ENCODE measurements around the gene LRP1B.
"Not testable (repeated sequence)": the region's sequence is repeated elsewhere in the genome, so short reads cannot be mapped to it uniquely, and the experiment has no call there.

The LRP1B gene

DNA sequence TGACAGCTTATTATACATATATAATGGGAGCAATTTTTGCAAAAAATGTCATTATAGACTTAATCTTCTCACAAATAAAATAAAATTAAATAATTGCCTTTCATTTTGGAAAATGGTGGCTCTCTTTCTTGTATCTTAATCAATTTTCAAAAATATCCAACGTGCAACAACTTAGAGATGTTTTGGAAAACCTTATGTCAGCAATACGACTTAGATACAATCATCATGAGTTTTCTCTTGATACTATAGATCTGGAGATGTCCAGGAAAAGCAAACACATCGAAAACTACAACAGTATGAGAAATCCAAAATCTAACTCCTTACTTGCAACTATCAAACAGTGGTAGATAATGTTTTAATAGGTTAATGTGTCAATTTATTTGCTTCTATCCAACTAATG is 1529.0 kb downstream of the LRP1B start:
- no peak for DNase-seq (ENCODE audit: low read depth)

DNA sequence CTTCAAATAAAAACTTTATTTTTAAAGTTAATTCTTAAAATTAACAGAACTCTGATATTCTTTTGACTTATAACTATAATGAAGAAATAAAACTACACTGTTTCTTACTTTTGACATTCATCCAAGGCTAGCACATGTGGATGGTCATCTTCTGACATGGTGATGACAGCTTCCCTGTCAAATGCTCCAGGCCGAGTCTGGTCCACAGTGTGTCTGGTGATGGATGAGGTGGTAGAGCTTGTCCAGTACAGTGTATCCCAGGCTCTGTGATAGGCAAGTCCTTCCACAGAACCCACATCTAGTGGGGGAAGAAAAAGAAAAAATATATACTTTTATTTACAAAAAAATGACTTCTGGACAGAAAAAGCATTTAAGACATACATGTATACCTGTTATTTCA is 1529.5 kb downstream of the LRP1B start:
- no peak for DNase-seq (ENCODE audit: low read depth)

DNA sequence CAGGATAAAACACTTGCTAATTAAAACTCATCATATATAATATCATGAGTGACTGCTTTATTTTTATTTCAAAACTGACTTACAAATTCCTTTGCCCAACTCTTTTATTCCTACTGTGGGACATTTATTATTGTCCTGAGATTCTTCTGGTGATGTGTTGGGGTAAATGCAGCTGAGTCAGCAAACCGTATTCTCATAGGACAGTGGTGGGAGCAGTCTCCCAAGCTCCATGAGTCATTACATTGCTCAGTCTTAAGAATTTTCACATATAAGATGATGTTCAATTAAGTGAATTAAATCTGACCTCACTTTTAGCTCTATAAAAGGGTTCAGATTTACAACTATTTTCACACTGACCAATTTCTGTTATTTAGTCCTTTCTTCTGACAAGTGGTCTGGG is 1530.7 kb downstream of the LRP1B start:
- no peak for DNase-seq (ENCODE audit: low read depth)

DNA sequence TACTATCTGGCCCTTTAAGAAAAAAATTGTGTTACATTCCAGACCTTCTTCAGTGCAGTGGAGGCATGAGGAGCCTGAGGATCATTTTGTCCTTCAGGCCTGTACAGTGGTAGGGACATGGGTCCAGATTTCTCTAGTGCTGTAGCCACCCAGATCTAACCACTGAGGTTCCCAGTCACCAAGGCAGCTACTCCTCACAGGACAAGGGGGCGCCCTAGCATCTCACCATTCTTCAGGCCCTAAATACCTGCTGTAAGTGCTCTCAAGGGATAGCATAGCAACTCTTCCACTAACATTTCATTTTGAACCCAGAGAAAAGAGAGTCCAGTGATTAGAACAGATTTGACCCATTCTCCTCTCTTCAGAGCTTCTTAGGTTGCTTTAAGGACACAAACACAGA is 1533.0 kb downstream of the LRP1B start:
- DNase-seq (ENCODE audit: low read depth) = no peak

DNA sequence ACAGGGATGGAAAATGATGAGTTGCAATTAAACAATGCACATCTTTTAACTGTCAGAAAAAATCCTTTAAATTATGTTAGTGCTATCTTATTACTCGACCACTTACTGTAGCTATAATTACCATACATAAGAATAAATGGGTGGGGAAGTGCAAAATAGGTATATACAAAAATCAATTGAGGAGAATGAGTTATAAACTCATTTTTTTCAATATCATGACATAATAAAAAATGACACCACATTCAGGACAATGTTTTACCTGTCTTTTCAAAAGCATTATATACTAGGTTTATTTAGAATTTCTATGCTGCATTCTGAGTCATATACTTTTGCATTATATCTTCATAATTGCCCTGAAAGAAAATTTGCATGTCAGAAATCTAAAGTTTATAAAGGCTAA is 1533.6 kb downstream of the LRP1B start:
- DNase-seq (ENCODE audit: low read depth) = no peak

DNA sequence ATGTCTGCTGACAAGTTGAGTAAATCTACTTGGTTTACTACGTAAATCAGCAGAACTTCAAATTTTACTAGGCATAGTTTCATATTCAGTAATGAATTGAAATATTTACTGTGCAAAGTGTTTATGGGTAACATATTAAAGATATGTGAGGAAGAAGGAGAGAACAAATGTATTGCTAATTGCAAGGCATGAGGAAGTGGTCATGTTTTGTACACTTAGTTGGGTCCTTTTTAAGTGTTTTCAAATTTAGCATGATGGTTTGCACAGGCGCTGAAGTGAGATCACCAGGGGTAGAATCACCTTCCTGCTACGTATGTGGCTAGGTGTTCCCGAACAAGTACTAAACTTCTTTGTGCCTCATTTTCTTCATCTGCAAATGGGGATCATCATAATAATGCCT is 1534.4 kb downstream of the LRP1B start:
- DNase-seq (ENCODE audit: low read depth) = no peak

DNA sequence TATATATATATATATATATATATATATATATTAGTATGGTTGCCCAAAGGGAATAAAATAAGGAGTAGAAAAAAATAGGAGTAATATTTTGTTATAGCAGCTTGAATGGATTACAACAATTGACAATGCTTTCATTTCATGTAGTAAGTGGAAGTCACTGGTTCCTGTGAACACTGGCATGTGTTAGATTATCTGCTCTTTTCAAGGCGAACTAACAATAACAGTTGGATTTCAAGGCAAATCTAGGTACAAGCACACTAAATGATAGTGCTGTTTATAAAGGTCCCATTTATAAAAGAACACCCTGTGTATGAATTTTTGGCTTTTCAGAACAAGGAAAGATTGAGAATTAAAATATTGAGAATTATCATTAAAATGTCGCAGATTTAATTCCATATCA is 1535.7 kb downstream of the LRP1B start:
- DNase-seq (ENCODE audit: low read depth) = no peak

DNA sequence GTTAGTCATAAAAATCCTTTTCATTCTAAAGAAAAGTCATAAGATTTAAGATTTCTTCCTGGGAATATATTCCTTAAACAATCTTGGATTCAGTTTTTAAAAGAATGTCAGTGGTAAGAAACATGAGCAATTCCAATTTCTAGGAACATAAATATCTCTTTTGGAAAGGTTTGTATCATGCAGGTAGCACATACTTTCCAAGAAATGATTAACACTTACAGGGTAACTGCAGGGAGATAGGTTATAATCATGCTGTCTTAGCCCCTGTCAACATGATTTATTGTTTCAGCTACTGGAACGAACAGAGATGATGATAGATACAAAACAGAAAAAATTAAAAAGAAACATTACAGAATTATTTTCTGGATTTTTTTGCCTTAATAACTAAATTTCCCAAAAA is 1537.7 kb downstream of the LRP1B start:
- no peak for DNase-seq (ENCODE audit: low read depth)

DNA sequence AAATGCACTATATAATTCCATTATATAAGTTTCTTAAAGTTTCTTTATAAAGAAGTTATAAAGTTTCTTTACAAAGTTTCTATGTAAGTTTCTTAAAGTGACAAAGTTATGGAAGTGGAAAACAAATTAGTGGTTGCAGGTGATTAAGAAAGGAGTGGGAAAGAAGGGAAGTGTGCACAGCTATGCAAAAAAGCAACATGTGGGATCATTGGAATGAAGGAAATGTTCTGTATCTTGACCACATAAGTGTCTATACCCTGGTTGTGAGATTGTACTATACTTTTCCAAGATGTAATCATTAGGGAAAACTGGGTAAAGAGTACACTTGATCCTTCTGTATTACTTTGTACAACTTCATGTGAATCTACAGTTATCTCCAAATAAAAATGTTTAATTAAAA is 1541.1 kb downstream of the LRP1B start:
- DNase-seq (ENCODE audit: low read depth) = no peak

DNA sequence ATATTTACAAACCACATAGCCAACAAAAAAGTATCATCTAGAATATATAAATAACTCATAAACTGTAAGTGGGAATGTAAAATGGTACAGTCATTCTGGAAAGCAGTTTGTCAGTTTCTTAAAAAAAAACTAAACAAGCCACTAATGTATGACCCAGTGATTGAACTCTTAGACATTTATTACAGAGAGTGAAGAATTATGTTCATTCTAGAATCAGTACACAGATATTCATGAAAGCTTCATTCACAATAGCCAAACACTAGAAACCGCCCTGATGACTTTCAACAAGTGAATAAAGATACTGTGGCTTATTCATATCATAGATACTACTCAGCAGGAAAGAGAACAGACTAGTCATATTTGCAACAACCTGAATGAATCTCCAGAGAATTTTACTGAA is 1541.5 kb downstream of the LRP1B start:
- DNase-seq (ENCODE audit: low read depth) = no peak

DNA sequence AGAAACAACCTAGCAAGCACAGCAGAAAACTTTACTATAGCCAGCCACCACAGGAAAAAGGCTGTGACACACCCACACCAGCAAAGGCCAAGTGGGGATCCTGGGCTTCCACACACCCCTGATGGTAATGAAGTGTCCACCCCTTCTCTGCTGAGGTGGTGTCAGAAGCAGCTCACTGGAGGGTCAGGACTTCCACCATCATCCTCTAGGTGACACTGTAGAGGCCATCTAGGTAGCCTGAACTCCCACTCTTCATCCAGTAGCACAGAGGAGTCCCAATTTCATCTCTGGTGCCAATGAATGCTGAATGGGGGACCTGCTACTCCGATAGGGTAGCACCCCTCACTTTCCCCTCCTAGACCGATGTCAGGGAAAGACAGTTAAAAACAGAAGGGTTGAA is 1544.4 kb downstream of the LRP1B start:
- DNase-seq (ENCODE audit: low read depth) = no peak

DNA sequence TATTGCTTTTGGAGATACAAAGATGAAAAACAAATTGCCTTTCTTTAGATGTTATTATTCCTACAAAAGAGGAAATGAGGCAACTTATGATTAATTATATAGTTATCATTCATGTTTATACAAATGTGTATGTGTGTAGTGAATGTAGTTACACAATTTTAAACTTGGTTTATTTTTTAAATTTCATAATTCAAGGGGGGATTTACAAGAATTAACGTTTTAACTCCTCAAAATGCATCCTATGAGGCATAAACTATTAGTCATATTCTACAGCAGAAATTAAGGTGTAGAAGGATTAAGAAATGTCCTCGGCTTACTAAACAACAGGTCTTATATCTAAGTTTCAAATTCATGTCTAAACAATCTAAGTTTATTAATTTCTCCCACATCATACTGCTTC is 1545.8 kb downstream of the LRP1B start:
- no peak for DNase-seq (ENCODE audit: low read depth)

DNA sequence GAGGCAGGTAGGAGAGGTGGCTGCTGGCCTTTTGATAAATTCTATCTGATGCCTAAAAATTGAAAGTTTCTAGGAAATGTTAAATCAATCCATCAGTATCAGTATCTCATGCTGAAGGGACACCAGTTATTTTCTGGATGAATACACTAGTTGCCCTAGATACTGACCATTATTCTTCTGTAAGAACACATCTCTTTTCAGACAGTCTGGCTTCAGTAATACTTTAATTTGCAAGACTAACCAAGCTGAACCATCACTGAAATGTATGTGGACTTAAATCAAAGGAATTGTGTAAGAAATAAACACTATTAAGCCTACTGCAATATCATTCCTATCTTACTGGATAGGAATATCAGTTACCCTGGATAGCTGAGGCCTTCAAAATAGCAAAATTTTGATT is 1546.3 kb downstream of the LRP1B start:
- DNase-seq (ENCODE audit: low read depth) = no peak

DNA sequence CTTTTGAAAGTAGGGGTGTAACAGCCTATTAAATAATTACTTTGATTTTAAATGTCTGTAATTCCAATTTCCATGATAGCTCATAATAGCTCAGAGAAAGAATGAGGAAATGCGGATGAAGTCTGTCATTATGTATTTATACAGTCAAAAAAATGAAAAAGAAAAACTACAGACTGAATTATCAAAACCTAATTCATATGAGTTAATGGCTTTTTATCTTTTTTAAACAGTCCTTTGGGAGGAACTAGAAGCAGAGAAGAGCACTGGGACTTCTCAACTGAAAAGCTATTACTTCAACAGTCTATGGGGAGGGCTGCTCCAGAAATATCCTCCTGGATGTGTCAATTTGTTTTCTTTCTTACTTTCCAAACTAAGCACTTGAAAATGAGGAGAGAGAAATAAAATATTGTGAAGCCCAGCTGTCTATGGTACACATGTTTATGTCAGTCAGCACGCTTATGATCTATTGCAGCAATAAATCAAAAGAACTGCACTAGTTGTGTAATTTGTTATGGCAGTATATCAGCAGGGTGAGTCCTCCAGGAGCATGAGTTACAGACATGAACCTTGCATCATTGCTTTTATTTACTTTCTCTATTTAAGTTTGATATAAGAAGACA is 1550.2 kb downstream of the LRP1B start:
- DNase-seq (ENCODE audit: low read depth) = no peak

DNA sequence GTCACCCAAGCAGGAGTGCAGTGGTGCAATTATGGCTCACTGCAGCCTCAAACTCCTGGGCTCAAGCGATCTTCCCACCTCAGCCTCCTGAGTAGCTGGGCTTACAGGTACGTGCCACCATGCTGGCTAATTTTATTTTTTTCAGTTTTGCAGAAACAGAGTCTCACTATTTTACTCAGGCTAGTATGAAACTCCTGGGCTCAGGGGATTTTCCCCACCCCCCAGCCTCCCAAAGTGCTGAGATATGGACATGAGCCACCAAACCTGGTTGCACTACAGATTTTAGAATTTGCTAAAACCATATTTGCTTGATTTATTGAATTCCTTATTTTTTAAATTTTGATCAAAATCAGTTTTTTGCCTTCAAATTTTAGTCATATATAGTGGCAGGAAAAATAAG is 1553.4 kb downstream of the LRP1B start:
- DNase-seq (ENCODE audit: low read depth) = no peak

DNA sequence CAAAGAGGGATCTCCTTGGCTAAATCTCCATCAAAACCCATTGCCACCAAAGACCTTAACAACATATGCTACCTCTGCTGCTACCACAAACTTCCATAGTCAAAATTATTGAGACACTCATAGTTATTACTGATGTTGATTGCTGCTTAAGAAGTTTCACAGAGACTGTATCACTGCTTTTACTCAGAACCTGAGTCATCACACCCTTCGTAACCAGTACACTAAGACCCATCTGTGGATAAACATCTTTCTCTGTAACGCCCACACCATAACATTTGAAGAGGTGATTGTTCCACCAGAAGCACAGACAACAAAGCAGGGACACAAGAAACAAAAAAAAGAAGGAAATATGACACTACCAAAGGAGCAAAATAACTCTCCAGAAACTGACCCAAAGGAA is 1563.1 kb downstream of the LRP1B start:
- DNase-seq (ENCODE audit: low read depth) = no peak

DNA sequence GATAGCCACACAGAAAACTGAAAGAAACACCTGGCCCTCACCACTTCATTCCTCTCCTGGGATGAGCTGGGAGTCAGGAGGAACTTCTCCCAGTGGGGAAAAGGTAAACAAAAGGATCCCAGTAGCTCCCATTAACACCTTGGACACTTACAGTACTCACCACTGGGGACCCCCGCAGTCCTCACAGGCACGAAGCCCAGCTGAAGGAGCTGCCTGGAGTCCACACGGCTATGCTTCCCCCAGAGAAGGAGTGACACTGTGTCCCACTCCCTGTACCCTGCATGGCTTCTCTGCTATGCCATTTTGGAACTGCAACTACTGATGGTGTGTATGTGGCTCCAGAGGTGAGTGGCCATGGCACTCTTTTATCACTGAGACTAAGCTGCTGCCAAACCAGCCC is 1565.1 kb downstream of the LRP1B start:
- no peak for DNase-seq (ENCODE audit: low read depth)

DNA sequence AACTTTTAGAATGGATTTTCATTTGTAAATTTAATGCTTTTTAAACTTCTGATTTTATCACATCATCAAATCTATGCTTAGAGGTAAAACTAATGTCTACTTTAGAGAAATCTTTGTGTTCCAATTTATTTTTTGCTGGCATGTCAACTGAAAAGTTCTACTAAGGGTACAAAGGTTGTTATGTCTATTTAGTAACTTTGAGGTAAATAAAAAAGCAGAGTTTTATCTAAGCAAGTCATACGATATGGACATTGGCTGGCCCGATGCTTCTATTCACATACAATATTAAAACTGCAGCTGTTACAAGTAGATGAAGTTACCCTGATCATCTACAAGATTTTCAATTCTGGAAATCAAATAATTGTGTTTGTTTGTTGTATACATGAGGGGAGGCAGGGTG is 1575.1 kb downstream of the LRP1B start:
- DNase-seq (ENCODE audit: low read depth) = no peak

DNA sequence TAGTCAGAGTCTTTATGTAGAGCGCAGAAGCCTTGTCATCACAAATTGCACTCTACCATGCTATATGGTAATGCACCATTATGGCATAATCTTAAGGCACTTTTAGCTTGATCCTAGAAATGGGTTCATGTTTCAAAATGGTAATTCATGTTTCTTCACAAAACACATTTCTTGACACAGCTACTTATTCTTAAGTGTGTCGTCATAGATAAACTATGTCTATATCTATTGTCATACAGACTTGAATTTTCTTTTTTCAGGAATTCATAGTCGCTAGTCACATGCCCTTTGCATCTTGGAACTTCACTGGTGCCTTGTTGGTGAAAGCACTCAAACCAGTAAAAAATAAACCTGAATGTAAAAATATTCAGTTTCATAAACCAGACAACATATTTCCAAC is 1578.2 kb downstream of the LRP1B start:
- no peak for DNase-seq (ENCODE audit: low read depth)

DNA sequence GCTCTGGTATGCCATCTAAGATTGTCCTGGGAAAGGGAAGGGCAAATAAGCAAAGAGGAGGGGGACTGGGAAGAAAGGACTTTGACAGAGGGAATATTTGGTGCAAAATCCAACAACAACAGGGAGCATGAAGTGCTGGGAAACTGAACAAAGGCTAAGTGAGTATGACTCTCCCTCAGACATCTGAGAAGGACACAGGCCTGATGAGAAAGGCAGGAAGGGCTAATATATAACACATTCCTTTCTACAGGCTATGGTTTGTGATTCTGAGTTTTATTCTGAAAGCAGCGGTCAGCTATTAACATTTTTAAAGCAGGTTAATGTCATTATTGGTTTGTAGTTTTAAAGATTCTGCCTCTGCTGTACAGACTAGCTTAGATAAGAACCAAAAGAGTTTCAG is 1579.5 kb downstream of the LRP1B start:
- DNase-seq (ENCODE audit: low read depth) = no peak

DNA sequence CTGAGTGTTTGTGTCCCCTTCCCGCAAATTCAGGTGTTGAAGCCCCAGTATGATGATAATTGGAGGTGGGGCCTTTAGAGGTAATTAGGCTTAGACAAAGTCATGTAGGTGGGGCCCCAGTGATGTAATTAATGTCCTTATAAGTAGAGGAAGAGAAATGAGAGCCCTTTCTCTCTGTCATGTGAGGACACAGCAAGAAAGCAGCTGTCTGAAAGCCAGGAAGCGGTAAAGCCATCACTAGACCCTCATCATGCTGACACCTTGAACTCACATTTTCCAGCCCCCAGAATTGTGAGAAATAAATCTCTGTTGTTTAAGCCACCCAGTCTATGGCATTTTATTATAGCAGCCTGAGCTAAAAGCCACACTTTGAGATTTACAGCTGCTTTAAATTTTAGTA is 1580.0 kb downstream of the LRP1B start:
- no peak for DNase-seq (ENCODE audit: low read depth)

DNA sequence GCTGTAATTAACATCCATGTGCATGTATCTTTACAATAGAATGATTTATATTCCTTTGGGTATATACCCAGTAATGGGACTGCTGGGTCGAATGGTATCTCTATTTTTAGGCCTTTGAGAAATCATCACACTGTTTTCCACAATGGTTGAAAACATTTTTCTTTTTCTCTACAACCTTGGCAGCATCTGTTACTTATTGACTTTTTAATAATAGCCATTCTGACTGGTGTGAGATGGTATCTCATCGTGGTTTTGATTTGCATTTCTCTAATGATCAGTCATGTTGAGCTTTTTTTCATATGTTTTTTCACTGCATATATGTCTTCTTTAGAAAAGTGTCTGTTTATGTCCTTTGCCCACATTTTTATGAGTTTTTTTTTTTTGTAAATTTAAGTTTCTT is 1586.0 kb downstream of the LRP1B start:
- not testable (repeated sequence) for DNase-seq (ENCODE audit: low read depth)

DNA sequence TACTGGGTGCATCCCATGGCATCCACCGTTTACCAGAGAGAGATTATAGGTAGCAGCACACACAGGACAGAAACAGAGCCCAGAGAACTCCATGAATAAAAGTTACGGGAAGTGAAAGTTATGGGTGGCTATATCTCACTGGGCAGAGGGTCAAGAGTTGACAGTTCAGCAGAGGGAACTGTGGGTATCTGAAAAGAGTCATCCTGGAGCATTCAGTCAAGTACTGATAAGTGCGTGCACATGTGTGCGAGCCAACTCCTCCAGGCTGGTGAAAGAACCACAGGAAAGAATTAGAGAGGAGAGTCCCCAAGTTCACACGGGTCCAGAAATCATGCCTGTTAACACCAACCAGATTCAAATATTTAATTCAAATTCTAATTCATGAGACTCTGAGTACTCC is 1588.2 kb downstream of the LRP1B start:
- no peak for DNase-seq (ENCODE audit: low read depth)

DNA sequence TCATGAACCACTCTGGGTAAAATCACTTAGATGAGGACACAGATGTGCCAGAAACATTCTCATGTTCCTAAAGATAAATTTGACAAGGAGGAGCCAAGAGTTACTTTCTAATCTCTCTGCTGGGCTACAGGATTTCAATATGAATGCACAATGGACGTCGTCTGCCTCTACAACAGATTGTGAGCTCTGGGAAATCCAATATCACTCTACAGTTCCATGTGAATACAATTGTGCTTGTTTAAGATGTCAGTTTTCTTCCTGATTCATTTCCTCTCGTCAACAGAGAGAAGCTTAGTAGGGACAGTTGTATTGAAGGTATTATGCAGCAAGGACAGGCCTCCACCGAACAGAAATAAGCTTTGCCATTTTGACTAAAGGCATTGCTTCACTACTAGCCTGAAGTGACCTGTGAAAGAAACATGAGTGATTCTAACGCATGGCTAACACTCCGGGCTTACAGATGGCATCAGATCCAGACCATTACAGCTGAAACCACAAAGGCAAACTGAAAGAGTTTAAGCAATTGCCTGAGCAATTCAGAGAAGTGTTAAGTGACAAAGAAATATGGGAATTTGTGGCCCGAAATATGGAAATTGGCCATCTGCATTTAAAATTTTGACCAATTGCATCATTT is 1591.5 kb downstream of the LRP1B start:
- DNase-seq (ENCODE audit: low read depth) = no peak

DNA sequence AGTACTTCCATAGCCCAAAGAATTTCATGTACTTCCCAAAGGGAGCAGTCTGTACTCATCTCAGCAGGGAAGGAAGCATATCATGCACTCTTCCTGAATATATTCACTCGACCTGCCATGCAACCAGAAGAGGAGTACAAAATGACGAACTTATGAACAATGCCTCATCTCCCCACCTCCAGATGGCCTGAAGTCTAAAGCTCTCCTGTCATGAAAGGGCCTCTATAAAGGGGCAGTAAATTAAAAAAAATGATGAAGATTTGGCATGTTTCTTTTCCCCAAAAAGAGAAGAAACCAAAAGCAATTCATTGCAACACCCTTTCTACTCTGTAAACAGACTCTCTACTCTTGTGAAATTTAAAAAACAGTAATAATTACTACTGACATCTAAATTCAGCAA is 1601.1 kb downstream of the LRP1B start:
- no peak for DNase-seq (ENCODE audit: low read depth)
